Measurements from ENCODE around the gene HBS1L.
A peak's percentile ranks its signal among the peaks of the same experiment; 100 is the strongest.

HBS1L gene

DNA sequence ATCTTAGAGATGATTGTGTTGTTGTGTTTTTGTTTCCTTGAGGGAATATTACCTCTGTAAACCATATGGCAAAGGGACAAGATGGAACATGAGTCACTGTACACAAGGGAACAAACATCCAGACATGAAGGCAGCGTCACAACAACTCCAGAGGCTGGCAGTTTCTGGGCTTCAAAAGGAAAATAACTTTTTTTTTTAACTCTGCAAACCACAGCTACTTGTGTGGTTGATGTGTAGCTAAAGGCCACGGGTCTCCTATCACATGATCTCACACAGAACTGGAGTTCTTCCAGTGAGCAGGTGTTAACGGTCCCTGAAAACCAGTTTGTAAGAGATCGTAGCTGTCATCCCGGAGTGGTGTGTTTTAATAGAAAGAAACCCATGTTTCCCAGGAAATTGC lies 33.2 kb upstream of the HBS1L start:
- Mint-ChIP-seq H3K36me3 (no peaks in the 10 kb centered on the region), H3K27me3 (no peaks in the 10 kb centered on the region), H3K4me3 (peak overlapping the region; percentile 37 to 63), H3K27ac (peak overlapping the region; percentile 63), H3K4me1 (peaks cover 31 to 56% of the 10 kb centered on the region in 2 donors), H3K9me3 (no peaks in the 10 kb centered on the region)
- peak; percentile 28 to 62 for ATAC-seq (replicated peaks)
- no peak for DNase-seq

DNA sequence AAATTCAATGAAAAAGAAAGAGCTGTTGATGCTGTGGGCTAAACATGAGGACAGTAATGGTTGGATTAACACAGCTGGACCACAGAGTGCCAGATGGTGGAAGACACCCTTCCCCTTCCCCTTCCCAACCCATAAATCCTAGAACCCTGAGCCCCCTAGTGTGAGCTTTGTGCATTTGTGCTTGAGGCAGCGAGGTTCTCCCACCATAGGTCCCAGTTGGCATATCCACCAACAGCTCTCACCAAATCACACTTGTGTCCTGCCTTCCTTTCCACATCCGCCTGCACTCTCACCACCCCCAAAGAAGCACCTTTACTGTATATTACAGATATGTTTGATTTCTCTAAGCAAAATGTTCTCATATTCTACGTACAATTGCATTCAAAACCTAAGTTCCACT lies 32.8 kb upstream of the HBS1L start:
- Mint-ChIP-seq H3K9me3 (no peaks in the 10 kb centered on the region), H3K4me3 (peak overlapping the region; percentile 37 to 63), H3K4me1 (peaks cover 31 to 52% of the 10 kb centered on the region in 2 donors), H3K36me3 (no peaks in the 10 kb centered on the region), H3K27ac (peak overlapping the region; percentile 63), H3K27me3 (no peaks in the 10 kb centered on the region)
- ATAC-seq (replicated peaks) = peak in 1 of 2 donors; percentile 44
- no peak for DNase-seq

DNA sequence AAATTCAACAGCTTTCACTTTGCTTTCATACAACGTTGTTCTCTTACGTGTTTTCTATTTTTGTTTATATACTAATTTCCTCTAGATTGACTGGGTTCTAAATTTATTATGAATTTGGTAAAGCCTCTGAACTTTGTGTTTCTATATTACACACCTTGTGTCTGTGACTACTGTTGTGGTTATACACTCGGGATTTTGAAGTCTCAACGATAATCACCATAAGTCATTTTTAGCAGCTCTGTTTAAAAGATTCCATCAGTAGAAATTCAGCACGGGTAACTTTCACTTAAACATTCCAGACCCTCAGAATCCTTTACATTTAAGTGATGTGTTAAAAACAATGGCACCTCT lies 31.8 kb upstream of the HBS1L start:
- Mint-ChIP-seq H3K27me3 (no peaks in the 10 kb centered on the region), H3K9me3 (peaks cover 2 to 6% of the 10 kb centered on the region in 2 donors), H3K4me3 (peak overlapping the region; percentile 52 to 73), H3K4me1 (peaks cover 31 to 50% of the 10 kb centered on the region in 2 donors), H3K36me3 (peaks cover 0 to 7% of the 10 kb centered on the region in 2 donors), H3K27ac (peak overlapping the region; percentile 71)
- ATAC-seq (replicated peaks) = peak in 1 of 2 donors; percentile 35
- no peak for DNase-seq

DNA sequence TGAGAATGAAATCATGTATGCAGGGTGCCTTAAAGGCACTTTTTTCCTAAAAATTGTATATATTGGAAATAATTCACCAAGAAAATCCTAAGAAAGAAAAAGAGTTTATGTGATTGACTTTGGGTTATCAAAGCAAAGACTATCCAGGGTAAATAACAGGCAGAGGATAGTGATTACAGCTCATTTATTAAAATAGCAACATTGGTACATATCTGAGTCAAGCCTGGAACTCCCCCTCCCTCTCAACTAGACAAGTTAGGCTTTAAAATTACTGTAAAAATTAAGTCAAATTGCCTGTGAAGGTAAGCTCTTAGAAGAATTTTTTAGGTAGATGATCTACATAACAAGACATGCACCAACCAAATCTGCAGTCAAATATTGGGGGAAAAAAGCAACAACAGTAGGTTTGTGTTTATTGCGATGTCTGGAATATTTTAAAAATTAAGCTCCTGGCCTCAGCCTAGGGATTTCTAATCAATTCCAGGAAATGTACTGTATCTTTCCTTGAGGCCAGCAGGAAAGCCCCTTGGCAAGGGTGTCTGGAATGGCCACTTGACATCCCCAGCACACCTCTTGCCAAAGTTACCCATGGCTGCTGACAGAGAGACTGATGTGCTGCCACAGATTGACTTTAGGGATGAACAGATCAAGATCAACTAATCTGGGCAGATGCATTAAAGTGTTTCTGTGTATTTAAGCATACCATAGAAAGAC lies 31.2 kb upstream of the HBS1L start:
- peaks cover 2 to 7% of the 10 kb centered on the region in 2 donors for H3K9me3 Mint-ChIP-seq
- H3K36me3 Mint-ChIP-seq = peaks cover 0 to 10% of the 10 kb centered on the region in 2 donors
- H3K4me1 Mint-ChIP-seq = peaks cover 31 to 48% of the 10 kb centered on the region in 2 donors
- no peak for DNase-seq
- peak overlapping the region; percentile 93 for H3K27ac Mint-ChIP-seq
- no peaks in the 10 kb centered on the region for H3K27me3 Mint-ChIP-seq
- peak overlapping the region; percentile 52 to 73 for H3K4me3 Mint-ChIP-seq
- peak; percentile 42 to 57 for ATAC-seq (replicated peaks)

DNA sequence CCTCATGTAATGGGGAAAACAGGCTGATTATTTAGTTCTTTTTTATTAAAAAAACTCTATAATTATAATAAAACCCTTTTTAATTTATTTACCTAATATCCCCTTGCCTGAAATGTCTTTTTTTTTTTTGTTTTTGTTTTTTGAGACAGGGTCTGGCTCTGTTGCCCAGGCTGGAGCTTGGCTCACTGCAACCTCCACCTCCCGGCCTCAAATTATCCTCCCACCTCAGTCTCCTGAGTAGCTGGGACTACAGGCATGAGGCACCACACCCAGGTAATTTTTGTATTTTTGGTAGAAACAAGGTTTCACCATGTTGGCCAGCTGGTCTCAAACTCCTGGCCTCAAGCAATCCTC lies 30.3 kb upstream of the HBS1L start:
- H3K27ac Mint-ChIP-seq = no peak overlapping the region
- H3K36me3 Mint-ChIP-seq = peaks cover 0 to 10% of the 10 kb centered on the region in 2 donors
- H3K27me3 Mint-ChIP-seq = no peaks in the 10 kb centered on the region
- no peak for DNase-seq
- peaks cover 28 to 39% of the 10 kb centered on the region in 2 donors for H3K4me1 Mint-ChIP-seq
- peaks cover 5 to 7% of the 10 kb centered on the region in 2 donors for H3K9me3 Mint-ChIP-seq
- no peak for ATAC-seq (replicated peaks)
- H3K4me3 Mint-ChIP-seq = no peak overlapping the region

DNA sequence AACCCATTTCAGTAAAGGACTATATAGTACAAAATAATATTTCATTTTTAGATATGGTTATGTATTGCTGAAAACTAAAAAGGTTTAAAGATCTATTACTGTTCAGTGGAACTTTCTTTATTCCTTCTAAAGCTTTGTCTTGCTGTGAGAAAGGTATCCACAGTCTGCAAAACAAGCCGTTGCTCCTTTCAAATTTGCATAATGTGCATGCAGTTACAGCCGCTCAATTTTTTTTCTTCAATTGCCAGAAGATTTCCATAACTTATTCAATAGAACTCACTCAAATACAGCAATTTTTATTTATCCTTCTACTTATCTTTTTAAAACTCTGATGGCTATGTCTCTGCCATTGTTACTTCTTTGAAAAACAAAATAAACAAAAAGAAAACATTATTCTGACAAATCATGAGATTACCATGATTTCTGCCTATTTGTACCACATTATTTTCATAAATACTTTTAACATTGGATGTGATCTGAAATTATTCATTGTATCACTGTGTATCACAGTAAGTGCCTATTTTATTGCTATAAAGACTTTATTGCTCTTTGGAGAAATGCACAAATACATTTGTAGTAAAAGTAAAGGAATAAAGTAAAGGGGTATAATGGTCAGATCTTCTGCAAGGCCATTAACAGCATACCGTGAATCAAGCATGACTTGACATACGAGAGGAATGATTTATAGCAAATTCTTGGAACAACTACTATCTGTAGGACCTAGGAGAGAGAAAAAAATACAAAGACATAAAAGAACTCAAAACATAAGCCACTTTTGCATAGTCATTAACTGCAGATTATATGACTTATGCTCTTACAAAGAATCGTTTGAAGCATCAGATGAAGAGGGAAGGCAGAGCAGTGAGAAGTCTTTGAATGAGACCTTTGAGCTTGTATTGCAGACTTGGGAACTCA lies 29.6 kb upstream of the HBS1L start:
- Mint-ChIP-seq H3K27me3 (no peaks in the 10 kb centered on the region), H3K36me3 (peaks cover 0 to 10% of the 10 kb centered on the region in 2 donors), H3K9me3 (peaks cover 5 to 7% of the 10 kb centered on the region in 2 donors), H3K4me1 (peaks cover 28 to 37% of the 10 kb centered on the region in 2 donors), H3K27ac (no peak overlapping the region), H3K4me3 (no peak overlapping the region)
- no peak for ATAC-seq (replicated peaks)
- no peak for DNase-seq

DNA sequence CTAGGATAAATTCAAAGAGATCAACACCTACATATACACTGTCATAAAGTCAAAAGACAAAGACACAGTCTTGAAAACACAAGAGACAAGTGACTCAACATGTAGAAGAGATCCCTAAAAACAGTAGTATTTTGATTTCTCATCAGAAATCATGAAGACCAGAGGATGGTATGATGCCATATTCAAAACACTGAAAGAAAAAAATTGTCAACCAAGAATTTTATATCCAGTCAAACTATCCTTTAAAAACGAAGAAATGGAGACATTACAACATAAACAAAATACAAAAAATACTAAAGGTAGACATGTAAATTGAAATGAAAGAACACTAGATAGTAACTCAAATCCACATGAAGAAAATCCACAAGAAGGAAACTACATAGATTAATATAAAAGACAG lies 27.3 kb upstream of the HBS1L start:
- Mint-ChIP-seq H3K4me1 (peaks cover 11 to 14% of the 10 kb centered on the region in 2 donors), H3K36me3 (peaks cover 0 to 10% of the 10 kb centered on the region in 2 donors), H3K4me3 (no peak overlapping the region), H3K9me3 (peaks cover 5 to 7% of the 10 kb centered on the region in 2 donors), H3K27me3 (peaks cover 0 to under 1% of the 10 kb centered on the region in 2 donors), H3K27ac (no peak overlapping the region)
- DNase-seq = no peak
- no peak for ATAC-seq (replicated peaks)

DNA sequence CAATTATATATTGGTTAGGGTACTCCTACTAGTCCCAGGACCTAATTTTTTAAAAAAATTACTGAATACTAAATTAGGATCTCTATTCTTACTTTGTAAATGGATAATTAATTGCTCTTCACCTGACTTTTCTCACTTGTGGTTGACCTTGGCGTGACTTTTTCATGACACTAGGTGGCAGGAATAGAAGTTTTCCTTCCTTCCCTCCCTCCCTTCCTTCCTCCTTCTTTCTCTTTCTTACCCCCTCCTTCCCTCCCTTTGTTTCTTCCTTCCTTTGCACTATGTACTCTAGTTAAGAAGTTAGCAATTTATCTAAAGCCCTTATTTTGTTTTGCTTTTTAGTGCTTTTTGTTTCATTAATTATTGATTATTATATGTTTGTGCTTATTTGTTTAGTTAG lies 20.4 kb upstream of the HBS1L start:
- DNase-seq (no peak), ATAC-seq (replicated peaks) (no peak)
- Mint-ChIP-seq H3K27ac (no peak overlapping the region), H3K4me3 (no peak overlapping the region), H3K36me3 (no peaks in the 10 kb centered on the region), H3K9me3 (no peaks in the 10 kb centered on the region), H3K27me3 (peaks cover 0 to 4% of the 10 kb centered on the region in 2 donors), H3K4me1 (peaks cover 0 to 4% of the 10 kb centered on the region in 2 donors)

DNA sequence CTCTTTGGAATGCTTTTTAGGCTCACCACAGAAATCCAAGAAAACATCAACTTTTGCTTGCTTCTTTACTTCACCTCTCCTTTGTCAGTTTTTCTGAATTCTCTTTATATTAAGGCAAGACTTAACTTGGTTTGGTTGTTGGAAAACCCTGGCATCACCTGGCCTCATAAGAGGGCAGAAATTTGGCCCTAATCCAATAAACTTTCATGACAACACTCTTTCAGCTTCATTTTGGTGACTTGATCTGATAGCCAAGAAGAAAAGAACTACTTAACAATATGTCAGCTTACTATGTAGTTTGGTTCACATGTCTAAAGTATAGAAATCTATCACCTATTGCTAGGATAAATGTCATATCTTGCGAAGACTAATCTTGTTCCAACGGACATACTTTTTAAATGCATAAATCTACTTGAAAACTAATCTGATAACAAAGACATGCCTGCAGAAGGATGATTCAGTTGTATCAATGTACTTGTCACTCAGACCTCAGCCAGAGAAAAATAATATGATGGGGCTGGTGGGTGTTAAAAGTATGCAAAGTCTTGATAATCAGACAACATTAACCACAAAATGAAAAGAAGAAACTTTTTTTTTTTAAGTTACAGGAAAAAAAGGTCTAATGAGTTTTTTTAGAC lies 19.3 kb upstream of the HBS1L start:
- Mint-ChIP-seq H3K27me3 (peaks cover 0 to 4% of the 10 kb centered on the region in 2 donors), H3K4me3 (no peak overlapping the region), H3K36me3 (no peaks in the 10 kb centered on the region), H3K4me1 (peaks cover 0 to 4% of the 10 kb centered on the region in 2 donors), H3K9me3 (no peaks in the 10 kb centered on the region), H3K27ac (no peak overlapping the region)
- ATAC-seq (replicated peaks) = no peak
- no peak for DNase-seq

DNA sequence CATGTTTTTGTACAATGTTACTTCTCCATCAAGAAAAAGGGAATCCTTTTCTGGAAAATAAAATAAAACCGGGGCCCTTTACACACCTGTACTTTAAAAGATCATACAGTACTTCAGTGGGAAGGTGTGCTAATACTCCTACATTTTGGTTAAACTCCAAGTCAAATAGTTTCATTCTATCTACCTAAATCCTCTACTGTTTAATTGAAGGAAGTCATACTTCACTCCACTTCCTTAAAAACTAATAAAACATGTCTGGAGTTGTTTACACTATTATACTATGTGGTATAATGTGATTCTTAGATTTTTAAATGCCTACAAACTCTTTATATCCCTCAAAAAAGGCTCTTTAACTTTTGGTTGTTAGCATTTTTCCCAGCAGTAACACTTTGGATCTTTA lies 18.6 kb upstream of the HBS1L start:
- no peak for ATAC-seq (replicated peaks)
- H3K27me3 Mint-ChIP-seq = peaks cover 0 to 4% of the 10 kb centered on the region in 2 donors
- no peaks in the 10 kb centered on the region for H3K36me3 Mint-ChIP-seq
- no peak overlapping the region for H3K27ac Mint-ChIP-seq
- DNase-seq = no peak
- H3K4me3 Mint-ChIP-seq = no peak overlapping the region
- peaks cover 0 to 4% of the 10 kb centered on the region in 2 donors for H3K4me1 Mint-ChIP-seq
- no peaks in the 10 kb centered on the region for H3K9me3 Mint-ChIP-seq

DNA sequence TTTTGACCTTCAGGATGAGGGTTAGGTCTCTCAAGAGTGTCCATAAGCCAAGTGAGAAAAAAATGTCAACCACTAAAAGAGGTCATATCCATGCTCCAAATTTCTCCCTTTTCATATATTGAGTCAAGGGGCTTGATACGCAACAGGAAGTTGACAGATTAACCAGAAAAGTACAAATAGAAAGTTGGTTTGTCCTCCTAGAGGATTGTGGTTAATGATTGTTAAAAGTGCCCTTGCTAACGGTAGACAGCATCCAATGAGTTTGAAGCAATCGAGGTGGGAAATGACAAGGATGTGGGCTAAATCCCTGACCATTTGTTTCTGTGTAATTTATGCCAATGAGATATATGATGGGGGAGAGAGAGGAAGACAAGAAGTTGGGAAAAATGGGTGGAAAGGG lies 18.1 kb upstream of the HBS1L start:
- DNase-seq = no peak
- H3K27ac Mint-ChIP-seq = no peak overlapping the region
- no peaks in the 10 kb centered on the region for H3K36me3 Mint-ChIP-seq

DNA sequence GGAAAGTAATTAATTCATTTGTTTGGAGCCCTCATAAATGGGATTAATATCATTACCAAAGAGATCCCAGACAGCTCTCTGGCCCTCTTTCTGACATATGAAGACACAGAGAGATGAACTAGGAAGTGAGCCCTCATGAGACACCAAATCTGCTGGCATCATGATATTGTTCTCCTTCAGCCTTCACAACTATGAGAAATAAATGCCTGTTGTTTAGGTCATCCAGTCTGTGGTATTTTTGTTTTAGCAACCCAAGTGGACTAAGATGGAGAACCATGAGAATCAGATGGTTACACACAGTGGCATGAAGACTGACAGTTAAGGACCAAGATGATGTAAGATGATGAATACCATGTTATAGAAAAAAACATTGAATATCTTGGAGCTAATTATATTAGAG lies 16.9 kb upstream of the HBS1L start:
- ATAC-seq (replicated peaks) (no peak), DNase-seq (no peak)
- Mint-ChIP-seq H3K27me3 (no peaks in the 10 kb centered on the region), H3K27ac (no peak overlapping the region), H3K36me3 (no peaks in the 10 kb centered on the region), H3K4me3 (no peak overlapping the region), H3K9me3 (peaks cover 0 to 4% of the 10 kb centered on the region in 2 donors), H3K4me1 (peaks cover 7 to 9% of the 10 kb centered on the region in 2 donors)

More for the DNA sequence above, 18.1 kb upstream of the HBS1L start:
- peaks cover 0 to 4% of the 10 kb centered on the region in 2 donors for H3K27me3 Mint-ChIP-seq
- H3K4me1 Mint-ChIP-seq = peaks cover 0 to 4% of the 10 kb centered on the region in 2 donors
- ATAC-seq (replicated peaks) = no peak
- no peaks in the 10 kb centered on the region for H3K9me3 Mint-ChIP-seq
- H3K4me3 Mint-ChIP-seq = no peak overlapping the region

DNA sequence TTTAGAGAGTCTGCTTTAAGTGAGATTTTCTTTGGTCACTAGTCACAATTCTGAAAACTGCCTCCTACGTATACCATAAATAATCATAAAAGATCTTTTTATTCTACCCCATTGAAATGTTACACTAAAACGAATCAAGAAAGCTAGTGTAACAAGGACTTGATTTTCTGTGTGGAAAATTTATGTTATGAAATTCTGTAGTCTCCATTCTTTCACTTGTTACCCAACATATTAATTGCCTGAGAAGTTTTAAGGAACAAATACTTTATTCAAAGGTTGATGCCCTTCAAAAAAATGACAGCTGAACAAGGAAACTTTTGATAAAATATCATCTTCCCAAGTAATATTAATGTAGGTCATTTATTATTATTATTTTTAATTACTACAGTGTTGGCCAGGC lies 13.3 kb upstream of the HBS1L start:
- H3K36me3 Mint-ChIP-seq = no peaks in the 10 kb centered on the region
- peaks cover 0 to 4% of the 10 kb centered on the region in 2 donors for H3K9me3 Mint-ChIP-seq
- H3K4me1 Mint-ChIP-seq = peaks cover 7 to 12% of the 10 kb centered on the region in 2 donors
- H3K27ac Mint-ChIP-seq = no peak overlapping the region
- ATAC-seq (replicated peaks) (no peak), DNase-seq (no peak)
- H3K27me3 Mint-ChIP-seq = no peaks in the 10 kb centered on the region
- no peak overlapping the region for H3K4me3 Mint-ChIP-seq

DNA sequence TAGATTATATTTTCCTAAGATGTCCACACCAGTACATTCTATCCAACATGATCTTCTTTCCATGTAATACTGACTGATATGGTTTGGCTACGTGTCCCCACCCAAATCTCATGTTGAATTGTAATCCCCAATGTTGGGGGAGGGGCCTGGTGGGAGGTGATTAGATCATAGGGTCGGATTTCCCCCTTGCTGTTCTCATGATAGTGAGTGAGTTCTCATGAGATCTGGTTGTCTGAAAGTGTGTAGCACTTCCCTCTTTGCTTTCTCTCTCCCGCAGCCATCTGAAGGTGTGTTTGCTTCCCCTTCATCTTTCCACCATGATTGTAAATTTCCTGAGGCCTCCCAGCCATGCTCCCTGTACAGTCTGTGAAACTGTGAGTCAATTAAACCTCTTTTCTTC lies 12.2 kb upstream of the HBS1L start:
- DNase-seq (no peak), ATAC-seq (replicated peaks) (peak in 1 of 2 donors; percentile 41)
- Mint-ChIP-seq H3K27me3 (no peaks in the 10 kb centered on the region), H3K36me3 (no peaks in the 10 kb centered on the region), H3K4me1 (peaks cover 5 to 12% of the 10 kb centered on the region in 2 donors), H3K27ac (no peak overlapping the region), H3K4me3 (no peak overlapping the region), H3K9me3 (peaks cover 0 to 4% of the 10 kb centered on the region in 2 donors)
